SK-MEL-5 (cell line): ENCODE results near the gene FSTL1. TPM values are rescaled to one million over a fixed set of nuclear protein-coding genes. Genes with fewer than 3 reads are reported as not detected.
A peak's percentile ranks its signal among the peaks of the same experiment; 100 is the strongest.

Source experiments
- DNase-seq: peaks from one replicate; pipeline ENCODE4 v3.0.0-alpha.2; 2016; ENCODE audit warnings: low read depth, low spot score
- in situ Hi-C: cut with HindIII; loops from 2 replicates; pipeline ENCODE4 v1.10.0; 2016; ENCODE audit warnings: low sequenced_read_pairs, high pct_unique_total_duplicates, low pct_unique_long_range_greater_than_20kb
- total RNA-seq: library from RNA; depleted of rRNA; stranded (reverse); fragments of >200 nt; shearing (Covaris generic); gene quantifications from 2 replicates; pipeline ENCODE4 v1.2.3, GENCODE V29; 2014; rRNA removed

Gene FSTL1
- total RNA-seq, 1 experiment from 2014 or later = 69.2 TPM

- DNase-seq = peak; percentile 92
- in situ Hi-C loops = no loop called here
Observed at GRCh38 chr3:120348991-120349854, 101.6 kb downstream of the FSTL1 start, which contains the start of gene LRRC58. TSS of gene LRRC58 (minus strand) at chr3:120349354. CDS start at chr3:120349243, 111 bp downstream.

- in situ Hi-C loops = no loop called here
- DNase-seq = peak; percentile 31
Observed at GRCh38 chr3:120348065-120348990, 102.5 kb downstream of the FSTL1 start.

GRCh38 chr3:120344349-120344748 lies 106.4 kb downstream of the FSTL1 start:
- in situ Hi-C loops = no loop called here
- DNase-seq = no peak

Other genes starting within 250 kb of the FSTL1 start
- 0.08 and 0.29 TPM in 2 replicates for gene GPR156, start 165.8 kb downstream of the FSTL1 start, total RNA-seq
- 53.7 and 58.3 TPM in 2 replicates for gene LRRC58, start 101.6 kb downstream of the FSTL1 start, total RNA-seq
- 291 and 293 TPM in 2 replicates for gene NDUFB4, start 145.3 kb upstream of the FSTL1 start, total RNA-seq
- gene HGD, start 231.2 kb upstream of the FSTL1 start, total RNA-seq = not detected in 2 replicates